ENCODE results near the gene EFCAB3.

DNA sequence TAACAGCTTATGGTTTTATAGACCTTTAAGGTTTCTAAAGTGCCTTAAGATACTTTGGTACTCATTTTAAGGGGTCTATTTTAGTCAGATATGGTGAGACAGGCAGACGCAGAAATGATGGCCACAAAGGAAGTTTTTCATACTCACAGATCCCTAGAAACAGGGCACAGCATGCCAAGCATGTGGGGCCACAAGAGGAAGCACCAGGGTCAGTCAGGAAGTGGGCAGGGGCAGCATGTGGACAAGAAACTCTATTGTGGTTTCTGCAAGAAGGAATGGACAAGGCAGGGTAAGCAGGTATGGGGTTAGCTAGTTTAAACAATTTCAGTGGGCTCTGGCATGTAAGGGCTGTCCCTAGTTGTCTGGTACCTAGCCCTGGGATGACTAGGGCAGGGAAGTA is 8.5 kb downstream of the EFCAB3 start:
- TF ChIP-seq POLR2AphosphoS5 (IDR thresholded peaks at IDR 0.05) (no peak), POLR2A (IDR thresholded peaks at IDR 0.05) (no peak), EP300 (IDR thresholded peaks at IDR 0.05; ENCODE audit: low read depth) (no peak)
- TF ChIP-seq, protein P1, sequence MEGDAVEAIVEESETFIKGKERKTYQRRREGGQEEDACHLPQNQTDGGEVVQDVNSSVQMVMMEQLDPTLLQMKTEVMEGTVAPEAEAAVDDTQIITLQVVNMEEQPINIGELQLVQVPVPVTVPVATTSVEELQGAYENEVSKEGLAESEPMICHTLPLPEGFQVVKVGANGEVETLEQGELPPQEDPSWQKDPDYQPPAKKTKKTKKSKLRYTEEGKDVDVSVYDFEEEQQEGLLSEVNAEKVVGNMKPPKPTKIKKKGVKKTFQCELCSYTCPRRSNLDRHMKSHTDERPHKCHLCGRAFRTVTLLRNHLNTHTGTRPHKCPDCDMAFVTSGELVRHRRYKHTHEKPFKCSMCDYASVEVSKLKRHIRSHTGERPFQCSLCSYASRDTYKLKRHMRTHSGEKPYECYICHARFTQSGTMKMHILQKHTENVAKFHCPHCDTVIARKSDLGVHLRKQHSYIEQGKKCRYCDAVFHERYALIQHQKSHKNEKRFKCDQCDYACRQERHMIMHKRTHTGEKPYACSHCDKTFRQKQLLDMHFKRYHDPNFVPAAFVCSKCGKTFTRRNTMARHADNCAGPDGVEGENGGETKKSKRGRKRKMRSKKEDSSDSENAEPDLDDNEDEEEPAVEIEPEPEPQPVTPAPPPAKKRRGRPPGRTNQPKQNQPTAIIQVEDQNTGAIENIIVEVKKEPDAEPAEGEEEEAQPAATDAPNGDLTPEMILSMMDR (IDR thresholded peaks at IDR 0.05) = no peak

Measured in transverse colon (tissue), 4 donors.